Right lobe of liver (tissue), 4 donors: ENCODE measurements around the gene PIK3CD.

Experiments used
- CTCF ChIP-seq, 4 donors: fragments of 200-600 bp in 3 of 4; fragments of 450-650 bp in 1 of 4; IDR thresholded peaks; one replicate each; pipeline versions ENCODE4 v1.5.1 to v1.8.0; 2016 to 2022; ENCODE audit warnings: antibody characterized with exemption in 4 of 4, mild to moderate bottlenecking in 2 of 4
- POLR2A ChIP-seq: fragments of 450-650 bp; IDR thresholded peaks from one replicate; pipeline ENCODE4 v1.6.1; 2017; ENCODE audit warnings: antibody characterized with exemption, mild to moderate bottlenecking
- donor health status: DM: no; HTN: no; CAD: no.
- donor health status: DM: no; HTN: no; CAD: no.
- donor health status: DM: no; HTN: yes; CAD: no.

GRCh38 chr1:9687120-9687873 lies 35.8 kb downstream of the PIK3CD start:
- TF ChIP-seq CTCF (IDR thresholded peaks at IDR 0.05) (no peak), POLR2A (no peak)
